Activated B cell treated with CpG ODN at 0.5 μM for 24 hours (primary cell): ENCODE data around the gene ENOX1. TPM values are rescaled to one million over a fixed set of nuclear protein-coding genes. Genes with fewer than 3 reads are reported as not detected.

Experiments
- ATAC-seq: fragments of 200-7000 bp; cut with Tn5 transposase; one replicate; pipeline ENCODE4 v1.10.0; 2021; ENCODE audit warnings: low read depth, mild to moderate bottlenecking, moderate library complexity
- CTCF ChIA-PET: fragments of 350-600 bp; sonication (Branson Sonifier 250); formaldehyde crosslinking; loops from one replicate; lab custom pipeline; 2021; ENCODE audit warnings: antibody characterized with exemption; lab: Charles Lee
- POLR2A ChIA-PET: fragments of 350-600 bp; sonication (Branson Sonifier 250); formaldehyde crosslinking; loops from one replicate; lab custom pipeline; 2021; ENCODE audit warnings: antibody characterized with exemption; lab: Charles Lee
- DNase-seq: peaks from one replicate; pipeline ENCODE4 v3.0.0; 2022
- H3K27ac Mint-ChIP-seq: one replicate; pipeline ENCODE4 v1.8.0; 2020; ENCODE audit warnings: mixed read lengths
- H3K27me3 Mint-ChIP-seq: one replicate; pipeline ENCODE4 v1.8.0; 2021; ENCODE audit warnings: mixed read lengths
- H3K36me3 Mint-ChIP-seq: one replicate; pipeline ENCODE4 v1.8.0; 2021; ENCODE audit warnings: low read depth, mixed read lengths
- H3K4me1 Mint-ChIP-seq: one replicate; pipeline ENCODE4 v1.8.0; 2021; ENCODE audit warnings: mixed read lengths
- H3K4me3 Mint-ChIP-seq: one replicate; pipeline ENCODE4 v1.8.0; 2020; ENCODE audit warnings: mild to moderate bottlenecking, mixed read lengths
- H3K9me3 Mint-ChIP-seq: one replicate; pipeline ENCODE4 v1.8.0; 2020; ENCODE audit warnings: mixed read lengths
- intact Hi-C: fragments of 100-400 bp; cut with micrococcal nuclease; formaldehyde crosslinking; loops from one replicate; pipeline ENCODE4 v1.15.1; 2024
- total RNA-seq: library from RNA; stranded (reverse); gene quantifications from 2 replicates; pipeline ENCODE4 v1.2.3, GENCODE V29; 2022
- TF ChIP-seq, protein P1 (sequence below): fragments of 200-600 bp; IDR thresholded peaks from one replicate; pipeline ENCODE4 v1.8.0; 2022; ENCODE audit warnings: antibody characterized with exemption, mild to moderate bottlenecking

Gene ENOX1
- total RNA-seq, 1 donor from 2014 or later: not detected

DNA sequence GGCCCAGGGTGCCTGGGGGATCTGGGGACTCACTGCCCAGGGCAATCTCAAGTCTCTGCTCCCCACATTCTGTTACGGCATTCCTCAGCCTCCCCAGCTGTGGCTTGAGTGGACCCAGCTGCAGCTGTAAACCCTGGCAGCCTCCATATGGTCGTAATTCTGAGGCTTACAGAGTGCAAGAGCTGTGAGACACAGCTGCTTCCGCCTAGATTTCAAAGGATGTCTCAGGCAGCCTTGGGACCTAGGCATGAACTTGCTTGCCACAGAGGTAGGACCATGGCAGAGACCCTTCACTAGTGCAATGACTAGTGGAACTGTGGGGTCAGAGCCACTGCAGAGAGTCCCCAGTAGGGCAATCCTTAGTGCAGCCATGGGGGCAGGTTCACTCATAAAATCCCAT, 297.5 kb downstream of the ENOX1 start:
- CTCF ChIA-PET: no interaction called here
- Mint-ChIP-seq H3K4me3 (no peak overlapping the region), H3K4me1 (no peaks in the 10 kb centered on the region), H3K27ac (no peak overlapping the region), H3K36me3 (no peaks in the 10 kb centered on the region), H3K27me3 (no peaks in the 10 kb centered on the region), H3K9me3 (no peaks in the 10 kb centered on the region)
- intact Hi-C loops: no loop called here
- TF ChIP-seq, protein P1, sequence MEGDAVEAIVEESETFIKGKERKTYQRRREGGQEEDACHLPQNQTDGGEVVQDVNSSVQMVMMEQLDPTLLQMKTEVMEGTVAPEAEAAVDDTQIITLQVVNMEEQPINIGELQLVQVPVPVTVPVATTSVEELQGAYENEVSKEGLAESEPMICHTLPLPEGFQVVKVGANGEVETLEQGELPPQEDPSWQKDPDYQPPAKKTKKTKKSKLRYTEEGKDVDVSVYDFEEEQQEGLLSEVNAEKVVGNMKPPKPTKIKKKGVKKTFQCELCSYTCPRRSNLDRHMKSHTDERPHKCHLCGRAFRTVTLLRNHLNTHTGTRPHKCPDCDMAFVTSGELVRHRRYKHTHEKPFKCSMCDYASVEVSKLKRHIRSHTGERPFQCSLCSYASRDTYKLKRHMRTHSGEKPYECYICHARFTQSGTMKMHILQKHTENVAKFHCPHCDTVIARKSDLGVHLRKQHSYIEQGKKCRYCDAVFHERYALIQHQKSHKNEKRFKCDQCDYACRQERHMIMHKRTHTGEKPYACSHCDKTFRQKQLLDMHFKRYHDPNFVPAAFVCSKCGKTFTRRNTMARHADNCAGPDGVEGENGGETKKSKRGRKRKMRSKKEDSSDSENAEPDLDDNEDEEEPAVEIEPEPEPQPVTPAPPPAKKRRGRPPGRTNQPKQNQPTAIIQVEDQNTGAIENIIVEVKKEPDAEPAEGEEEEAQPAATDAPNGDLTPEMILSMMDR: no peak
- POLR2A ChIA-PET: no interaction called here
- DNase-seq (no peak), ATAC-seq (no peak)

DNA sequence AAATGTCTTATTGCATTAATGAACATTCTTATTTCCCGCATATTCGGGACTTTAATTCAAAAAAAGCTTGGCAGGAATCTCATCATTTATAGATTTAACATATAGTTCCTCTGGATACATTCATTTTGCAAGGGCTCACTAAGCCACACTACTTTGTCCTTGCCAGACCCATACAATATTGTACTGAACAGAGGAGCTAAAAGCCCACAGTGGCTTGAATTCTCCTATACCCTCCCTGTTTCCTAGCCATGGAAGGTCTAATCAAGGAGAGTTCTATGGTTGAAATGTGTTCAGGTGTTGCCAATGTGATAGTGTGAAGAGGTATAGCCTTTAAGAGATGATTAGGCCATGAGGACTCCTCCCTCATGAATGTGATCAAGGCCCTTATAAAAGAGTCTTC, 298.9 kb downstream of the ENOX1 start:
- ATAC-seq: no peak
- H3K4me1 Mint-ChIP-seq: no peaks in the 10 kb centered on the region
- CTCF ChIA-PET: no interaction called here

DNA sequence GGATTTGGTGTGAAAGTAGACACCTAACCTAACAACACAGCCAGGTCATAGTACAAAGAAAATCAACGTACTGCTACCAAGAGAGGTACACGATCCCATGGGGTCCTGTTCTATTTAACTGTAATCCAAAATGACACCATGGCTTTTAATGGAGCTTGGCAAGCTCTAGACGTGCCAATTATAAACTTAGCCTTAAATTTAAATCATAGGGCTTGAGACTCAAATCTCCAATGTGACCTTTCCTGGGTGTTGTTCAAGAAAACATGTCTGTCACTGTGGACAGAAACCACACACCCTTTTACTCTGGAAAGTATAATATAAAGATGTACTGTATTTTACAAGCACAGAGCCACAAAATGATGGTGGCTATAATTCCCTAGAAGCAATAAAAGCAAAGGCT, 299.3 kb downstream of the ENOX1 start:
- intact Hi-C loops: no loop called here
- ChIA-PET POLR2A (no interaction called here), CTCF (no interaction called here)
- no peaks in the 10 kb centered on the region for H3K9me3 Mint-ChIP-seq
- H3K27me3 Mint-ChIP-seq: no peaks in the 10 kb centered on the region
- TF ChIP-seq, protein P1: no peak
- H3K4me3 Mint-ChIP-seq: no peak overlapping the region
- no peaks in the 10 kb centered on the region for H3K36me3 Mint-ChIP-seq
- no peaks in the 10 kb centered on the region for H3K4me1 Mint-ChIP-seq
- no peak overlapping the region for H3K27ac Mint-ChIP-seq
- ATAC-seq (no peak), DNase-seq (no peak)

More for the DNA sequence above, 298.9 kb downstream of the ENOX1 start:
- Mint-ChIP-seq H3K36me3 (no peaks in the 10 kb centered on the region), H3K9me3 (no peaks in the 10 kb centered on the region), H3K27me3 (no peaks in the 10 kb centered on the region), H3K4me3 (no peak overlapping the region), H3K27ac (no peak overlapping the region)
- TF ChIP-seq, protein P1: no peak
- no peak for DNase-seq
- POLR2A ChIA-PET: no interaction called here
- intact Hi-C loops: no loop called here

DNA sequence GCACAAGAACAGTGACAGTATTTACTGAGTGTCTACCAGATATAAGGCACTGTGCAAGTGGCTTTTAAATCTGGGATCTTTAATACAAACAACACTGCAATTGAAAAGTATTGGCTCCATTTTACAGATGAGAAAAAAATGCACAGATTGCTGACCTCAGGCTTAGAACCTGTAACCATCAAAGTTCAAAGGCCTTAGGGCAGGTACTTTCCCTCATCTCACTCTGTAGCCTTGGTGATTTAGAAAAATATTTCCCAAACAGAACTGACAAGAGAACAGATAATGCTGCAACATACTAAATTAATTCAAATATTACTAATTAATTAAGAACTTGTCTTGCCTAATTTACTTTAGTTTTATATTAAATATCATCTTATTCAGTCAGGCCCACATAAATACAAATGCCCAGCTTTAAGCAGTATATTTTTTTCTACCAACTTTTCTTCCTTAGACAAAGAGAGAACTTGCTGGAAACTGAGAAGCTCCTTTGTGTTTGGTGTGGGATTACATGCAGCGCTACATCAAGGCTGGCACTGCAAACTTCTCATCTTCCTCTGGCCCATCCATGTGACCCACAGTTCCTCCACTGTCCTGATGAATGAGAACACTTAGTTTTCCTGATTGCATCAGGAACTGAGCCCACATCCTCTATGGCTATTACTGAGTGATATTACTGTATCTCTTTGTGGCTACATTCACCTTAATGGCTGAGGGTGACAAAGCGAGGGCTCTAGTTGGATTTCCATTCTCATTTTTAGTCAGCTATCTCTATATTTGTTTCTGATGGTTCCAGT, 302.1 kb downstream of the ENOX1 start:
- Mint-ChIP-seq H3K27ac (no peak overlapping the region), H3K4me1 (no peaks in the 10 kb centered on the region), H3K36me3 (no peaks in the 10 kb centered on the region), H3K27me3 (peaks cover under 1% of the 10 kb centered on the region), H3K9me3 (no peaks in the 10 kb centered on the region), H3K4me3 (no peak overlapping the region)
- POLR2A ChIA-PET: no interaction called here
- TF ChIP-seq, protein P1: no peak
- intact Hi-C loops: no loop called here
- CTCF ChIA-PET: no interaction called here
- DNase-seq (no peak), ATAC-seq (no peak)

DNA sequence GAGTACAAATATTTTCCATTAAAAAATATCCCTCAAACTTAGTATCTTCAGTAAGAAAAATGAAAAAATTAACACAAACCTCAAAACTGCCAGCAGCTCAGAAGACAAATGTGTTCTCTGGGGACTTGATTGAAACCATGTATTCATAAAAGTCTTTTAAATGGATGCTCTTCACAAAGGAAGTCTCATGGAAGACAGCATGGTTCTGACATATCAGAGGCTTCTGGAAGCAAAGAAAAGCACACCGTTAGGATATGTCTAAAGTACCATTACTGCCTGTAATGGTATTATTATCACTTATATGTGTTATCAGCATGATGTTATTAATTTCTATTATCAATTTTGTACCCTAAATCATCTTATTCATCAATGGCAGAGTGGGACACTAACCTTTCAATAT, 302.8 kb downstream of the ENOX1 start:
- no peaks in the 10 kb centered on the region for H3K4me1 Mint-ChIP-seq
- CTCF ChIA-PET: no interaction called here
- no peaks in the 10 kb centered on the region for H3K9me3 Mint-ChIP-seq
- no peak for ATAC-seq
- DNase-seq: no peak
- no peak overlapping the region for H3K4me3 Mint-ChIP-seq
- TF ChIP-seq, protein P1: no peak
- H3K27me3 Mint-ChIP-seq: peaks cover 4% of the 10 kb centered on the region
- intact Hi-C loops: no loop called here
- no peak overlapping the region for H3K27ac Mint-ChIP-seq
- POLR2A ChIA-PET: no interaction called here
- H3K36me3 Mint-ChIP-seq: no peaks in the 10 kb centered on the region
